HG03060 (cell line): ENCODE measurements around the gene SYT17.
A peak's percentile ranks its signal among the peaks of the same experiment; 100 is the strongest.
"Not testable (repeated sequence)": the region's sequence is repeated elsewhere in the genome, so short reads cannot be mapped to it uniquely, and the experiment has no call there.

ENCODE experiments used
- ATAC-seq: cut with Tn5 transposase; IDR thresholded peaks from one replicate; pipeline ENCODE4 v1.9.1; 2021; ENCODE audit warnings: low read depth, moderate number of reproducible peaks; ENCODE audit not compliant: unreplicated experiment

SYT17 gene

DNA sequence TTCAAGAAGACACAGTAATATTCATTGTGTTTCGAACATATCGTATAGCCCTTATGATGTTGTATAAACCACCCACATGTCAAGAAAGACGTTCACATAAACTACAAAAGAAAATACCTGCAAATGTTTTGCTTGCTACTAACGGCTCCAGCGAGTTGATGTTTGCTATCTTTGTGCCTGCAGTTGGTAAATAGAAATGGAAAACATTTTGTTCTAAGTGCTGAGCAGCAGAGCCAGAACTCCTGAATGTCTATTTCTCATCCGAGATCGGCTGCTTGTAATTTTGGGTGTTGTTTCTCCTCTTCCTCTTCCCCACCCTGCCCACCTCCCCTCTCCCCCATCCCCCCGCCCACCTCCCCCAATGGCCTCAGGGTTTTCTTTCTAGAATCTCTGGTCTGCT, 5.0 kb downstream of the SYT17 start:
- ATAC-seq, result no peak

DNA sequence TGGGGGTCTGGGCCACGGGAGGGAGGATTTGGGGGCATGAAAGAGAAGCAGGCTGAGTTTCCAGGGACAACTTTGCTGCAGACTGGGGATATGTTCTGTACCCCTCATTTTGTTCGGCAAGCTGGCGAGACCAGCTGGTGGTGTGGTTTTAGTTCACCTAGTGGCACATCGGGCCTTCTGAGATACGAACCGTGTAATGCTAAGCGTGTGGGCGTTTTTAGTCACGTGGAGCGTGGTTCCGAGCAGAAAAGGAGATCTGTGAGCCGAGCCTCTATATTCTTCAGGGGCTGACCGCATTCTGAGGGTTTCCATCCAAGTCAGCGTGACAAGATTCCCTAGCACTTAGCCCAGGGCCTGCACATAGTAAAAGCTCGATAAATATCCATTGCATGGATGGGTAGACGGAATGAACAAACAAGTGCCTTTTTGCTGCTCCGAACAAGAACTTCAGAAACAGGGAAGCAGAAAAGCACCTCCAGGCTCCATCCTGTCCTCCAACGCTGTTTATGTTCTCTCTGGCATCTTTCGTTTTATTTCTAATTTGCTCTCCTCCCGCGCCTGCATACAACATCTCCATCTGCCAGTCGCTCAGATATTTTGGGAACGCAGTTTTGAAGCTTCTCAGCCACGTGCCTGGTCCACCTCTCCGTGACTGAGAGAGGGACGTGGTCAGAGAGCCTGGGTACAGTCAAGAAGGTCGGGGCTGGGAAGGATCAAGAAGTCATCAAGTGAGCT, 5.8 kb downstream of the SYT17 start:
- no peak for ATAC-seq

DNA sequence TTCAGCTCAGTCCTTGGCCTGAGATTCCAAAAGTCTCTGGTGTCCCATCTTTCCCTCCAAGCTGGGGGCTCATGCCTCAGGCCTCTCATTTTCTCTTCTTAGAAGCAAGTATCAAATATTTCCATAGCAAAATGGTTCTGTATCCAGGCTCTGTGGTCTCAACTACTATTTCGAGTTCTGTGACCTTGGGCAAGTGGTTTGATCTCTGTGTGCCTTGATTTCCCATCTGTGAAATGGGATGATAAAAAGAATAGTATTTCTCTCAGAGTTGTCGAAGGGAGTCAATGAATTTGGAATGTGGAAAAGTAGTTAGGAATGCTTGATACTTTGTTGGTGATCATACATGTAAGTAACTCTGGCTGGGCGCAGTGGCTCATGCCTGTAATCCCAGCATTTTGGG, 6.4 kb downstream of the SYT17 start:
- no peak for ATAC-seq

DNA sequence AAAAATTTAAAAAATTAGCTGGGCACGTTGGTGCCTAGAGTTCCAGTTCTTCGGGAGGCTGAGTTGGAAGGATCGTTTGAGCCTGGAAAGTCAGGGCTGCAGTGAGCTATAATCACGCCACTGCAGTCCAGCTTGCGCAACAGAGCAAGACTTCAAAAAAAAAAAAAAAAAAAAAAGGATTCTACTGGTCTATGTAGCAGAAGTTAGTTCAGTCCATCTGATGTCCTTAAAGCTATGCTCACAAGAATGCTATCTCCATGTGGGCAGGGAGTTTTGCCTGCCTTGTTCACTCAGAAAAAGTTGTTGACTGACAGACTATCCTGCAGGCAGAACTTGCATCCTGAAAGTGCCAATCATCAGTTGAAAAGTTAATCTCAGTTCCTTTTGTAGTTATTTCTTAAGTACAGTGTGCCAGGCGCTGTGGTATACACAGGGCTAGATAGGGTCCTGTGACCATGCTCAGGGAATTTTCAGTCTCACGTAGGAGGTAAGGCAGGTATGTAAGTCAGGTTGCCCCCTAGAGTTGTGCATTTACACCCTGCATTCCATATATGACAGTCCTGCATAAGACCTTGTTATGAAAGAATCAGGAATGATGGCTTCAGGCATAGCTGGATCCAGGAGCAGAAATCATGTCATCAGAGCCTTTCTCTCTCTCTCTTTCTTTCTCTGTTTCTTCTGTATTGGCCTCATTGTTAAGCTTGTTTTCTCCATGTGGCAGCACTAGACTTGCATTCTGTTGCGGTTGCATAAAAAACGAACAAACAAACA, 7.6 kb downstream of the SYT17 start:
- ATAC-seq, result no peak

DNA sequence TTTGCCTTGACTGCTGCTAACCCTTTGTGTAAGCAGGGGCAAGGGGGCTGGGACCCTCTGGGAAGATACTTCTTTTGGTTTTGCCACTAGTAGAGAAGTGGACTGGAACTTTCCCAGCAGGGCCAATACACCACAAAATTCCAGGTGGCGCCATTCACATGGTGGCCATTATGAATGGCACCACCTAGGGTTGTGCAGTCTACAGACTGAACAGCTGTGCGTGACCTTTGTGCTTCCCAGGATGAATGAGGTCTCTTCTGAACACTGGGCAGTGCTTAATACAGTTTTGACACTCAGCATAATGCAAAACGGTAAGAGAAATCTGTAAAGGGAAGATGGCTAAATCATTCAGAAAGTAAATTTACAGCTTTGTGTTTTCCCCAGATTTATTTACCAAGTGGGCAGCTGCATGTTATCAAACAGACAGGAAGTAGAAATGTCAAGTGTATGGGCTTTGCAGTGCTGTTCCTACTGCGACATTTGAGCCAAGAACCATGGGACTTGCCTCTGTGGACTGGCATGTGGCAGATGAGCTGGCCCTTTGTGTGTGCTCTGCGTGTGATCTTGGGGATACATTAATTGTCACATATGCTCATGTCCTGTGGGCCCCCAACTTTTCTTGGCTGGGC, 9.2 kb downstream of the SYT17 start:
- no peak for ATAC-seq

DNA sequence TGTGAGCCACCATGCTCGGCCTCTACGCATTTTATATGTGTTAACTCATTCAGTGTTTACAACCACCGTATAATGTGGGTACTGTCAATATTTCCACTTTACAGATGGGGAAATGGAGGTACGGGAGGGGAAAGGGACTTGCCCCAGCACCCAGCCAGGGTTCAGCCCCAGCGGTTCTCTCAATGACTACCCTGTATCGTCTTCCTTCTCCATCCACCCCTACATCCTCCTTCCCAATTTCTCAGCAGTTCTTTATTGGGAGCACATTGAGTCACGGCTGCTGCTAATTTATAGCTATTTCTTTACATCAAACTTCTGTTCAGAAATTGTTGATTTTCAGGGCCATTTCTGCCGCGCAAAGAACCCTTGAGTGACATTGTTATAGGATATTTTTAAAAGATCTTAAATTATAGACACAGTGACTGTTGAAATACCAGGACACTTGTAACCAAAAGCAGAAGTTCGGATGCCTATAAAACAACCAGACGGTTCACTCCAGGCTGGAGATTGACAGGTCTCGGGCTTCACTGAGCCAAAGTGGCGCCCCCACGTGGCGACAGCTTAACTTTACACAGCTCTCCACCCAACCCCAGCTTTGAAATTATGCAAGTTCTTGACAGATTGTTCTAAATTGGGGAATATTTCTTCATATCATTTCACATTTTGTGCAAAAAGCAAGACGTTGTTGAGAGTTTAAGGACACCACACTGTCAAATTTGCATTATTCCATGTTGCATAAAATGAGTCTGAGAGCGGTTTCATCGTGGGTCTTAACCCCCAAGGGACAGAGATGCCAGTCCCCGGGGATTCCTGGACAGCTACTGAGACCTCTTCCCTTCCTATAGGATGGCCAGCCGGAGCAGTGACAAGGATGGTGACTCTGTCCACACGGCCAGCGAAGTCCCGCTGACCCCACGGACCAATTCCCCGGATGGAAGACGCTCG, 11.8 kb downstream of the SYT17 start:
- no peak for ATAC-seq

DNA sequence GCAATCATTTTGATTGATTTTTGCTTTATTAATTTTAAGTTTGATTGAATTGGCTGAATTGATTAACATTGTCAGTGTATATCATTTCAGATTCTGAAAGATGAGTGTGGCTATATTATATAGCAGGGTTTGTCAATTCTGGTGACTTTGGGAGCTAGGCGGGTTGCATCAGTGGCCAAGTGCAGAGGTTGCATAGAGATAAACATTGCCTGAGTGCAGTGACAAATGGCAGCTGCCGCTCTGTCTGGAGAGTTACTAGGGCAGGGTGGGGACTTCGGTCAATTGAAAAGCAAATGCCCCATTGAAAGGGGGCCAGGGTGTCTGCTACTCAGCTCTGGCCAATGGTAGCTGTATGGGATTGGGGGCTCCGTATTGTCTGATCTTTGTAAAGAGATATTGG, 12.7 kb downstream of the SYT17 start:
- no peak for ATAC-seq

DNA sequence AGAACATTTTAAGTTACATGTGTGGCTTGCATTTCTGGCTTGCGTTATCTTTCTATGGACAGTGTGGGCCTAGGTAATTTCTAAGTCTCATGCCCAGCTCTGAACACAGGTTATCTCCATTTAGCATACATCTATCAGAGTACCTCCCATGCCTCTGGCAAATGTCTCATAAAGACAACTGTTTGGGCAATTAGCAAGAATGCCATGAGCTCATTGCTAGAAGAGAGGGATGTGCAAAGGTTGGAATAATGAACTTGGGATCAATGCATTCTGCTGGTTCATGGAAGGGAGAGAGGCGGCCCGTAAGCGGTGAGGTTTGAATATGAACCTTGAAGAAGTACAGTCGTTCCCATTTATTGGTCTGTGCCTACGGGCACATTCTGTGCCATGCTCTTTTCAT, 14.4 kb downstream of the SYT17 start:
- no peak for ATAC-seq

DNA sequence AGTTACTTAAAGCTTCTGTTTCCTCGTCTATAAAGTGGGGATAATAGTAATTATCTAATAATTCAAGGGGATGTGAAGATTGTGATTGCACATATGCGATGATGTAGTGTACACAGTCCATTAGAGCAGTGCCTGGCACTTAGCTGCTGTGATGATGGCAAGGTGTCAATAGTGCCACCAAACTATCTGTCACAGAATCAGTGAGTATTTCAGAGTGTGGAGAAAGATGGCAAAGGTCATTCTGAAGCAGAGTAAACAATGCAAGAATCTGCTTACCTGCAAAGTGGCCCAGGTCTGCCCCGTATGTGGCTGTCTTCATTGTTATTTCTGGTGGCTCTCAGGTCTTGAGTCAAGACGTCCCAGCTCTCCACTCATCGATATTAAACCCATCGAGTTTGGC, 15.1 kb downstream of the SYT17 start:
- no peak for ATAC-seq

DNA sequence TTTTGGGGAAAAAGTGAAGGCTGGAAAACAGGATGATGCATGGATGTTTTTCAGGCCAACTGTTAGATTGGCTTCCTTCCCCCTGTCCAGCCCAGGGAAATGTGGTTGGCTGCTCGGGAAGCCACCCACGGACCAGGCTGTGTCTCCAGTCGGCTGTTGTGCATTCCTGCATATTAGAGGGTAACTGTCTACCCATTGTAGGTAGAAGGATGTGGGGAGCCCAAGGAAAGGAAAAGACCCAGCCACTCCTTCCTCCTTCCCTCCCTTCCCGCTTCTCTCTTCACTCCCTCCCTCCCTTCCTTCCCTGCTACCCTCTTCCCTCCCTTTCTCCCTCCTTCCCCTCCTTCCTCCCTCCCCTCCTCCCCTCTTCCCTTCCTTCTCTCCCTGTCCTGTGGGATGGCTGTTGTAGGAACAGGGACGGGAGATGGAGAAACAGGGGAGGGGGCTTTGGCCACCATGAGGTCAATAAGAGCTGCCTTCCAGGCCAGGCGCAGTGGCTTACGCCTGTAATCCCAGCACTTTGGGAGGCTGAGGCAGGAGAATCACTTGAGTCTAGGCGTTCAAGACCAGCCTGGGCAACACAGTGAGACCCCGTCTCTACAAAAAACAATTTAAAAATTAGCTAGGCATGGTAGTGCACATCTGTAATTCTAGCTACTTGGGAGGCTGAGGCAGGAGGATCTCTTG, 16.9 kb downstream of the SYT17 start:
- no peak for ATAC-seq

DNA sequence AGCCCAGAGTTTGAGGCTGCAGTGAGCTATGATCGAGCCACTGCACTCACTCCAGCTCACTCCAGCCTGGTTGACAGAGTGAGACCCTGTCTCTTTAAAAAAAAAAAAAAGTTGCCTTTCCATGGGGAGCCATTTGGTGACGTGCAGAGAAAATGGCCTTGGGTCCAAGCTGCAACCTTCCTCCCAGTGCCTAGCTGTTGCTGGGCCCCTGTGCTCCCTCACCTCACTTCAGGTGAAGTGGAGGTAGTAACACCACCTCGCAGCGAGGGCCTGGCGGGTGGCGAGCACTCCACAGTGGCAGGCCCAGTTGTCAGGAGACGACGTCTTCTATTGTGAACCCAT, 17.4 kb downstream of the SYT17 start:
- ATAC-seq, result no peak

DNA sequence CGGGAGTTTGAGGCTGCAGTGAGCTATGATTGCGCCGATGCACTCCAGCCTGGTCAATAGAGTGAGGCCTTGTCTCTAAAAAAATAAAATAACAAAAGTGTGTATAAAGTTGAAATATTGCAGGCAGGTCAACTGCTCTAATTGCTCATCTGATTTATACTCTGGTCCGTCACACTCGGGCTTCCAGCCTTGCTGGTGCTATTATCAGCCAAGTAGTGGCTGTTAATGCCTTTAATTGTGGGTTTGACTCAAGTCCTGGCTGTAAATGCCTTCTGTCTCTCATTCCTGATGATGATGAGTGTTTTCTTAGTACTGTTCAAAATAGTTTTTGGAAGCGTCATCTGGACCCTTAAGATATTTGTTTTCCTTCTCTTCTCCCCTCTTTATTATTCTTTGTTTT, 18.4 kb downstream of the SYT17 start:
- ATAC-seq, result no peak

DNA sequence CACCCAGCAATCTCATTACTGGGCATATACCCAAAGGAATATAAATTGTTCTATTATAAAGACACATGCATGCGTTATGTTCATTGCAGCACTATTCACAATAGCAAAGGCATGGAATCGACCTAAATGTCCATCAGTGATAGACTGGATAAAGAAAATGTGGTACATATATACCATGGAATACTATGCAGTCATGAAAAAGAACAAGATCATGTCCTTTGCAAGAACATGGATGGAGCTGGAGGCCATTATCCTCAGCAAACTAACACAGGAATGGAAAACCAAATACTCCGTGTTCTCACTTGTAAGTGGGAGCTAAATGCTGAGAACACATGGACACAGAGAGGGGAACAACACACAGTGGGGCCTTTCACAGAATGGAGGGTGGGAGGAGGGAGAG, 19.9 kb downstream of the SYT17 start:
- not testable (repeated sequence) for ATAC-seq

DNA sequence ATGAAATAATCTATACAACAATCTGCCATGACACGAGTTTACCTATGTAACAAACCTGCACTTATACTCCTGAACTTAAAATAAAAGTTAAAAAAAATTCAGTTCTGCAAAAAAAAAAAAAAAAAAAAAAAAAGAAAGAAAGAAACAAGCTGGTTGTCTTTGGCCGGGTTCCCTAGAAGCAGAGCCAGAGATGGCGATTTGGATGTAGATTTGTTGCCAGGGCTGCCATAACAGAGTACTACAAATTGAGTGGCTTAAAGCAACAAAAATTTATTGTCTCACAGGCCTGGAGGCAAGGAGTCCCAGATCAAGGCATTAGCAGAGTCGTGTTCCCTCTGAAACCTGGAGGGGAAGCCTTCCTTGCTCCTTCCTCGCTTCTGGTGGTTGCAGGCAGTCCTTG, 20.4 kb downstream of the SYT17 start:
- no peak for ATAC-seq

DNA sequence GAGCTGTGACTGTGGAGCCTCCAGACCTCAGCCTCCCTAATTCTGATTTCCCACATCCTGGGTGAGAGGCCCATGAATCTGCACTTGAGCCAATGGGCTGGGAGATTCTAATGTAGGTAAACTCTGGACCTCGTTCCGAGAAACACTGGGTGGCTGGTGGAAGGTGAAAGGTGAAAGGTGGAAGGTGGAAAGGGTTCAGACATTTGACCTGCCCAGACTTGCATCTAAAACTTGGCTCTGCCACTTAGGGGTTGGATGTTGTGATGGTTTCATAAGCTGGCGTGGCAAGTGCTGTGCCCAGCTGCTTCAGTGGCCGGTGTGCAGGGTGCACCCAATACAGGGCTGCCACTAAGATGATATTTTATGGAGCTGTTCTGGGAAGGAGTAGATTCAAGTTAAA, 24.8 kb downstream of the SYT17 start:
- no peak for ATAC-seq

DNA sequence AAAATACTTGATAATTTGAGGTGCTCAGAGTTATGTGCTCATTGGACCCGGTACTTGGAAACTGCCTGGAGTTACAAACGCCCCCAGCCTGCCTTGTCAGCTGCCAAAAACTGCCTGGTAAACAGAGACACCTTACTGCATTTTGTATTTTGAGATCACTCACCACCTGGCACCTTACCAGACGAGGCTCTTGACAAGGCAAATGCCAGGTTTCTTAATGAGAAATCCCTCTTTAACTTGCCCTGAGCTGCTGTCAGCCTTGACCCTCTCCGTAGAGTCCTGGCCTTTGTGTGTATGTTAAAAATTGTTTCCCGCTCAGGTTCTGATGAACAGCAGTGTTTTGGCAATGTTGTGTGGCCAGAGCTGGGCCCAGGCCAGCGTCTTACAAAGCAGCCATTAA, 28.8 kb downstream of the SYT17 start:
- no peak for ATAC-seq

DNA sequence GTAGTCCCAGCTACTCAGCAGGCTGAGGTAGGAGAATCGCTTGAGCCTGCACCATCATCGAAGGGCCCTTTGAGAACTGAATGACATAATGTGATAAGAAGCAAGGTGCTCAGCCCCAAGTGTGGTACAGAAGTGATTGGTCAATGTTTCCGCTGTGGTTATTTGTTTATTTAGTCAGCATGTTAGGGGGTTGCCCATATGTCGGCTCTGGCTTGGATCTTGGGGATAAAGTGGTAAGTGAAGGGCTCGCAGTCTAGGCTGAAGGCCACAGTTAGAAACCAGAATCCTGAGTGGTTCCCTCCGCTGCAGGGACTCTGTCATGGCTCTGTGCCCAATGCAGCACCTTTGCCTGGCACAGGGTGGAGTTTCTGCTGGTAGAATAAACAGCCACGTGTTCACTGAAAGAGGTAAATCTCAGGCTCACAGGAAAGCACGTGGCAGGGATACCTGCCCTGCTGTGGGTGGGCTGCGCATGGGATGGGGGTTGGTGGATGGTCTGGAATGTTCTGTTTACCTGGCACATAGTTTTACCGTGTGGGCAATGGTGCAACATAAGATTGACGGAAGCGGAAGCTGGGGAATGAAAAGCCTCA, 35.4 kb downstream of the SYT17 start:
- ATAC-seq, result no peak

DNA sequence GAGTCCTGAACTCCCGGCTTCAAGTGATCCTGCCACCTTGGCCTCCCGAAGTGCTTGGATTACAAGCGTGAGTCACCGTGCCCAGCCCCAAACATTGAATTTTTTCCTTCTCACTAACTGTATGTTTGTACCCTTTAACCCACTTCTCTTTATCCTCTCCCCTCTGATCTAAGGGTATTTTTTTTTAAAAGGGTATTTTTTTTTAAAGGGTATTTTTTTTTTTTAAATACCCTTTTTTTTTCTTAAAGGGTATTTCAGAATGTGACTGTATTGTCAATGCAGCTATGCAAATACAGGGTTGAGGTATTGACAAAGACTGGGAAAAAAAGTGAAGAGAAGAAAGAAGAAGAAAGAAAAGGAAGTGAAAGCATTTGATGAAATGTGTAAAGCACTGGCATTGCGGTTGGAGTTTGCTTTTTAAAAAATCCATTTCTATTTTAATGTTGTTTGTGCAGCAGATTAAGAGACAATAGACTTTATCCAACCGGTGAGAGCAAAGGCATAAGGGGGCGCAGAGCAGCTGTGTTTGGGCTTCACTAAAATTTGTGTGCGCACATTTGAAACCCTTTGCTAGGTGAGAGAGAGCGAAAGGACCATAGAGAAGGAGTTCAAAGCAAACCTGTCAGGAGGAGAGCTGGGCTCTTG, 42.4 kb downstream of the SYT17 start:
- ATAC-seq, result peak; percentile 85

DNA sequence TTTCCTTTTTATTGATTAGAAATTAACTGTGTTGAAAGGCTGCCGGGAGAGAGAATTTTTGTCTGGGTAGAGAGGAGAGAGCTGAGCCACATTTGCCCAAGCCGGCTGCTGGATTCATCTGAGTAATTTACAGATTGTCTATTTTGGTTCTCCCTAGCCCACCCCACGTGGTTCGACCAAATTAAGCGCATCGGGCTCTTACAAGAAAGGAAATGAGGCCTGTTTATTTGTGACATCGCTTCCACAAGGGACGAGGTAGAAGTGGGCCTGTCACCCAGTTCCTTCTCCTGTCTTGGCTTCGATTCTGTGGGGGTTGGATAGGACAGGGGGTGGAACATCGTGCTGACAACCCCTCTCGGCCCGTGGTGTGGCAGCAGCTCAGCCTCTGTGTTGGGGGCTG, 42.9 kb downstream of the SYT17 start:
- no peak for ATAC-seq
